Muscle of arm (tissue), 12 donors: ENCODE measurements around the gene GNB1L. TPM values are rescaled to one million over a fixed set of nuclear protein-coding genes. Genes with fewer than 3 reads are reported as not detected.

Experiments
- DNase-seq: peaks from one replicate; pipeline ENCODE4 v3.0.0-alpha.2; 2013
- polyA plus RNA-seq, 12 donors: library from polyadenylated mRNA; unstranded; fragments of 120-200 nt; gene quantifications; one replicate each; pipeline ENCODE4 v1.2.1, GENCODE V29; 2013; ENCODE audit not compliant: insufficient read length in 12 of 12

Gene GNB1L
- polyA plus RNA-seq, 12 donors: 1.8 to 5.0 (median 3.3) TPM; not detected in 2

DNA sequence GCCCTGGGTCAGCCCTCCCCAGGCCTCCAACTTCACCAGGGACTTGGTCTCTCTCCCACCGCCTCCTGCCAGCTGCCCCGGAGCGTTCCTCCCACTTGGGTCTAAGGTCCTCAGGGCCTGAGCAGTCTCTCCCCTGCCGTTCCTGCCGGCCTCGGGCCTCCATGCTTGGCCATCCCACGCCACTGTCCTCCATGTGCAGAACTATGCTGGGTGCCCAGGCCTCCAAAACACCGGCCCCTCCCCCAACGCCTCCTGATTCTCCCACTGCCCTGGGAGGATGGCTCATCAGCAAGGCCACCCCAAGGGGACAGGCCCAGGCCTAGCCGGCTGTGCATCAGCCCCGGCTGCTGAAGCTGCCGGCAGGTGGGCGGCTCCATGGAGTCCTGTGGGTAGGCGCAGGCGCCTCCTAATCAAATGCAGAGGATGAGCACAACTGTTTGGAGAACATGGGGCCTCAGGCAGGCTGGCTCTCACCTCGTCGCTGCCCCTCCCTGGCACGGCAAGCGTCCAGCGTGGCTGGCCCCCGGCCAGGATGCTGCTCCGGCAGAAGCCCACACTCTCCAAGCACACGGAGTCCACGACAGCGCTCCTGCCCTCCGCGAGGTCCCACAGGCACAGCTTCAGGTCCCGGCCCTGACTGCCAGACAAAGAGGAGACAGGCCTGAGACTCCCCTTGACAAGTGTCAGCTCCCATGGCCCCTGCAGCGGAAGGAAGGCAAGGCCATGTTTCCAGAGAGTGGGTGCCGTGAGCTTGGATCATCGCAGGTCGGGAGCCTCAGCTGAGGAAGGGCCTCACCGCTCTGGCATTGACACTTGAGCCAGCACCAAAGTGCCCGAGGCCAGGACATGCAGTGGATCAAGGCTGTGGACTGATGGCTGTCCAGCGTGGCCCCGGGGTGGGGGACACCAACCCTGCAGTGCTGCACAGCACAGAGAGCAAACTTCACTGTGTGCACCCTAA is 42.6 kb downstream of the GNB1L start:
- DNase-seq: no peak

DNA sequence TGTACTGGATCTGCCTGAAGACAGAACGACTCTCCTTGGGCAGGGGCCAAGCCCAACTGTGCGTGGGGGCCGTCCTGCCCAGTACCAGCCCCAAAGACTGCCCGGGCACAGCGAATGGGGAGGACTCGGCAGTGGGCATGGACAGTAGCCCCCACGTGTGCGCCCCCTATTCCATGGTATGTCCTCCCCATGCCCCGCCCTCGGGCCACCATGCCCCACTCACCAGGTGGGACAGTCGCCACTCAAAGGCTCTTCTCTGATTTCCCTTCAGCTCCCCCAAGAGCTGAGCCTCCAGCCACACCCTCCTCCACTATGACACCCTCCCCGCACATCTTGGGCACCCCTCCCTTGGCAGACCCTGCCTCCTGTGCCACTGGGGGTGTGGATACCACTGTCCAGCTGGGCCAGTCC is 43.5 kb downstream of the GNB1L start:
- DNase-seq: no peak

DNA sequence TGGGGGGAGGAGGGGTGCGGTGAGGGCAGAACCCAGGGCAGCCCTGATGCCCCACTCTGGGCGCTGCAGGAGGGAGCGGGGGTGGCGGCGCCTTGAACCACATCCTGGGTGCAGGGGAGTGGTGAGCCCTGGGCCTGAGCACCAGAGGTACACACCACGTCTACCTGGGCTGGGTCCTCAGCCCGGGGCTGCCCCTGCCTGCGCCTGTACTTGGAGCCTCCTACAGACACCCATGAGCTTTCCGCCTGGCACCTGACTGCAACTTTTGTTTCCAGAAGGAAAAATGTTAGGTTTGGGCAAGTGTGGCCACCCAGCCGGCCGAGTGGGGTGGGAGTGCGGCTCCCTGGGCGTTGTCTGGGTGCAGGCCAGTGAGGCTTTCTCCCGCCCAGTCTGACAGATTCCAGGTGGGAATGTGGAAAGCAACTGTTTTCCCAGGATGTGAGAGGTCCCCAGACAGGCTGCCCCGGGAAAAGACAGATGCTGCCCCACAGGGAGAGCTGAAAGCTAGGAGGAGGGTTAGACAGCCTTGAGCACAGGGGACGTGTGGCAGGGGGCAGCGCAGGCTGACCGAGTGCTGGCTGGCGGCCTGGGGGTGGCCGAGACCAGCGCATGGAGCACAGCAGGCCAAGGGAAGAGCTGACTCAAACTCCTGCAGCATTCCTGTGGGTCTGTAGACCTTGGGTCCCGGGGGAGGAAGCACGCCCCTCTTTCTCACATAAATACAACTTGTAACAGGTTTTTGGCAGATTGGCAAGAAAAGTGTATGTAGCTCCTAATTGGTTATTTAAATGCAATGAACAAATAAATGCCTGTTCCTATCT is 44.1 kb downstream of the GNB1L start:
- DNase-seq: no peak

DNA sequence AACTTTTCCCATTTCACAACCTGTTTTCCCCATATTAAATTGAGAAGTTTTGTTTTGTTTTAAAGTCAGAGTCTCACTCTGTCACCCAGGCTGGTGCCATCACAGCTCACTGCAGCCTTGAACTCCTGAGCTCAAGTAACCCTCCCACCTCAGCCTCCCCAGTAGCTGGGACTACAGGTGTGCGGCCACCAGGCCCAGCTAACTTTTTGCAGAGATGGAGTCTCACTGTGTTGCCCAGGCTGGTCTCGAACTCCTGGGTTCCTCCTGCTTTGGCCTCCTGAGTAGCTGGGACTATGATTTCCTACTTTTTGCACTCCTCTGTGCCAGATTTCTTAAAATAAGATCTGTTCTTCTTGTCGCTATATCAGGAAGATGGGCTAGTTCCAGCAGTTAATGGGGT is 44.9 kb downstream of the GNB1L start:
- DNase-seq: no peak

DNA sequence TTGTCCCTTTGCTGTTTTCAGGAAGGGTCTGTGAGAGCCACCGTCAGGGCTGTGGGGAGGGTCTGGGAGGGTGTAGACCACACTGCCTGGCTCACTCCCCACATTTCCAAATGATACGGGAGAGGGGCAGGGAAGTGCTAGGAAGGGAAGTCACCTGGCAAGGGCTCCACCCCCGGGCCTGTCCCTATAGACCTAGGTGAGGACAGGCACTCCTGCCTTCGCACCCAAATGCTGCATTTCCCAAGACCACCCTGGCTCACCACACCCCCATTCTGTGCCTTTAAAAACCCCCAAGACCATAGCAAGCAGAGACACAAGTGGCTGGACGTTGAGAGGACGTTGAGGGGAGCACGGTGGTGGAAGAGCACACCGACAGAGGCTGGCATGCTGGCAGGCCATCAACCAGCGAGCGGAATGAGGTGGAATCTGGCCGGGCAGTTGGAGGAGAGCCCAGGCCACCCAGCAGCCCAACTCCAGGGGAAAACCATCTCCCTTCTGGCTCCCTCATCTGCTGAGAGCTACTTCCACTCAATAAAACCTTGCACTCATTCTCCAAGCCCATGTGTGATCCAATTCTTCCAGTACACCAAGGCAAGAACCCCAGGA is 45.7 kb downstream of the GNB1L start:
- DNase-seq: no peak

DNA sequence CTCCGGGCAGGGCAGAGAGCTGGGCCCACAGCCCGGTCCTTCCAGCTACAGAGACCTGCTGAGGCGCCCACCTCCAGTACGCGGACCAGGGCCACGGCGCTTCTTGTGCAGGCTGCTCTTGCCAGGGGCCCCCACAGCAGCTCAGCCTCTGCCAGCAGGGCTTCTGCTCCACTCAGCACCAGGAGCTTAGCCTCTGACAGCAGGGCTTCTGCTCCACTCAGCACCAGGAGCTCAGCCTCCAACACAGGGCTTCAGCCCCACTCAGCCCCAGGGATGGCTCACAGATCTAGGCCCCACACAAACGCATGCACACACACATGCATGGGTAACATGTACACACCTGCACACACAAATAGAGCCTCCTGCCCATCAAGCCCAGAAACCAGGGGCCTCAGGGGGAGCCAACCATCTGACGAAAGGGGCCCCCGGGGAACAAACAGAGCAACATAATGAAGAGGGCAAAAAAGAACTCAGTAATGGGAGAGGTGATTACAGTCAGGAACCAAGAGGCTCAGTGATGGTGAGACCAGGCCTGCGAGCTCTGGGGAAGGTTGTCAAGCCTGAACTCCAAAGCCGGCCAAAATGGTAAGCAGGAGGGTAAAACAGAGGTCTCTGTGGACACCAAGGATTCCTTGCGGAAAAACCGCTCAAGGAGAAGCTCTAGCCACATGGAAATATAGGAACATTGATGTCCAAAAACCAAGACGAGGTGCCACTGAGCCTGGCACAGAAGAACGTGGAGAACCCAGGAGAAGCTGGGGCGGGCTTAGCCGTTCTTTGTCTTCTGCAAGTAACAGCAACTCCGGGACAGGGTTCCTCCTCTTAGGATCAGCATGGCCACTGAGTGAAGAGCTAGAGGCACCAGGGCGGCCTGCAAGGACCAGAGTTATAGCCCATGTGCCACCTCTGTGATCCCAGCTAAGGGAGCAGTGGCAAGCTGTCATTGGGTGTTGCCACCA is 46.5 kb downstream of the GNB1L start:
- DNase-seq: no peak

DNA sequence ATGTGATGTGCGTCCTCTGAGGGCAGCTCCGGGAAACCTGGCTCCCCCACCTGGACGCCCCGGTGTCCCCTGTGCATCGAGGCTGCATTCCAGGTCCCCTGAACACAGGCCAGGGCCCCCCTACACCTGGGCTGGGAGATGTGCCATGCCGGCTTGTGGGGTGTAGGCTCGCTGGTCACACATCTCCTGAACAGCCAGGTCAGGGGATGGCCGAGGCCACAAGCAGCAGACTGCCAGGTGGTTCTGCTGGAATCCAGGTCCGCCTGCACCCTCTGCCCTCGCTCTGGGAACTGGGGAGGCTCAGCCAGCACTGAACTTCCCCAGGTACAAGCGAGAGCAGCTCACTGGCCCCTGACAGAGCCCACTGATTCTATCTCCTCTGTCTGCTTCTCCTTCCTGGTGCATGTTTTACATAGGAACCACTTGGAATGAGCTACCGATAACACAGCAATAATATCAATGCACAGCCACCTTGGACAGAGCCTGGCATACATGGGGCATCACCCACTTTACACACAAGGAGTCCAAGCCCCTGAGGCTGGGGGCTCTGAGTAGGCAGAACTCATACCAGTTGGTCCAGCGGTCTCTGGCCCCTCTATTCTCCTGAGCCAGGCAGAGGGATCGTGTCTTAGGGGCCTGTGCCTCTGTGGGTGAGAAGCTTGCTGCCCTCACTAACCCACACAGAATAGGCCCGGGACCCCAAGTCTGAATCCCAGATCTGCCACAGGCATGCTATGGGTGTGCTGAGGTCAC is 47.3 kb downstream of the GNB1L start:
- DNase-seq: no peak

DNA sequence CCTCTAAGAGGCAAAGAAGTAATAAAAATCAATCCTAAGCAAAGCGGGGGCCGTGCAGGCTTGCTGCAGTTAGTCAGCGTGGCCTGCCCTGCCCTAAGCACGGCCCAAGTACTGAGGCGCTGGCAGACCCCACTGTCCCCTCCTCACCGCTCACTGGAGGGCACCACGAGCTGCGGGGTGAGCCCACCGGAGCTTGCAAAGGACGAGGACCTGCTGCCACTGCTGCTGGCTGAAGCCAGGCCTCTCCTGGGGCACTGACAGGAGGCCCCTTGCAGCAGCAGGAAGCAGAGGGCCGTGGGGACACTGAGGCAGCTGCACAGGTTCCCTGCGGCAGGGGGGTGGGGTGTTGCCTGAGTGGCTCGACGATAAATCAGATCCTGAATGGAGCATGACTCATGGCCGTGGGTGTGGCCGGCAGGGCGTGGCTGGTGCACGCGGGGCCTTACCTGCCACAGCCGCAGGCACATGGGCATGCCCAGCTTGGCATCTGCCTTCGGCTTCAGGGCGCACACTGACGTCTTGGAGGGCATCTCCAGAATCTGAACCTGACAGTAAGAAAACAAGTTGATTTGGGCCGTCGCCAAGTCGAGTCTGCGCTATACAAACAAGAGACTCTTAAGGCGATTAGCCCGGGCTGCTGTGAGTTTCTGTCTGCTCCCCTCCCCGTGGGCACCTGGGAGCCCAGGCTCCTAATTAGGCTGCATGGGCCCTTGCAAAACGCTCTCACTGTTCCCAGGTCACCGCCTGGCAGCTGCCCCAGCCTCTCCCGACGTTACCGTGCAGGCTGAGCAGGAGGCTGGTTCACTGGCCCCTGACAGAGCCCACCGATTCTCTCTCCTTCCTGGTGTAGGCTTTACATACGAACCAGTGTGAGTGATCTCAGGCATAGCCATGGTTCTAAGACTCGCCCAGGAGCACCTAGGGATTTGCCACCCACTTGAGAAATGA is 48.2 kb downstream of the GNB1L start:
- no peak for DNase-seq

DNA sequence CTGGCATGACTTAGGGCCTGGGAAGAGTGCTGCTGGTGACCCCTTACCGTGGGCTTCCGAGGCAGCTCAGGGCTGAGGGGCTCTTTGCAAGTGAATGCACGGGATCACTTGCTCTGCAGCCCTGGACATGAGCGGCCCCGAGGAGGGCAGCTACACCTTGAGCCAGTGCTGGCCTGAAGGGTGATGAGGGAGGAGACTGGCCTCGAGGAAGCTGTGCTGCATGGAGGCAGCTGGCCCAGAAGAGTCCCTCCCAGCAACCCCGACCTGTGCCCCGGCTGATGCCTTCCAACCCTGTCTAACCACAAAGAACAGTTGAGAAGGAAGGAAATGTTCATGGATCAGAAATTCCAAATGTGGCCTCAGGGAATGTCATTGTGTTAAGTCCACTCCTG is 48.9 kb downstream of the GNB1L start:
- no peak for DNase-seq

DNA sequence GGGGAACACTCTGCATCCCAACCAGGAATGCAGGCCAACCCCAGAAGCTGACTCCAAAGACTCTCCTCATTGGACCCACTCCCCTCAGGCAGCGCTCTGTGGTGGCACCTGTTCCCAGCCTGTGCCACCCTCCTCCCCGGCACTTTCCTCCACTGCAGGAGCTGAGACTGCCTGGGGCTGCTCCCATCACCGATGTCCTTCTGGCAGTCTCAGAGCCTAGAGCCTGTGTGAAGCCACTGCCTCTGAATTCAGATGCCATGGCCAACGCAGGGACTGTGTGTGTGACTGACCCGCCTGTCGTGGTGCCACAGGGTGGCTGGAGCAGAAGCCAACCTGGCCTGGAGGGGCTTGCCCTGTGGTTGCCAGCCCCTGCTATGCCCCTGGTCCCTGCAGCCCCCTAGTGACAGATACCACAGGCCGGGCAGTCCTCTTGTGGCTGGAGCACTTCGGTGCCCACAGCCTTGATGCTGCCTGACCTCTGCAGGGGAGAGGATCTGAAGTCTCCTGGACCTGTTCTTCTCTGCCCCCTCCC is 50.9 kb downstream of the GNB1L start:
- no peak for DNase-seq

DNA sequence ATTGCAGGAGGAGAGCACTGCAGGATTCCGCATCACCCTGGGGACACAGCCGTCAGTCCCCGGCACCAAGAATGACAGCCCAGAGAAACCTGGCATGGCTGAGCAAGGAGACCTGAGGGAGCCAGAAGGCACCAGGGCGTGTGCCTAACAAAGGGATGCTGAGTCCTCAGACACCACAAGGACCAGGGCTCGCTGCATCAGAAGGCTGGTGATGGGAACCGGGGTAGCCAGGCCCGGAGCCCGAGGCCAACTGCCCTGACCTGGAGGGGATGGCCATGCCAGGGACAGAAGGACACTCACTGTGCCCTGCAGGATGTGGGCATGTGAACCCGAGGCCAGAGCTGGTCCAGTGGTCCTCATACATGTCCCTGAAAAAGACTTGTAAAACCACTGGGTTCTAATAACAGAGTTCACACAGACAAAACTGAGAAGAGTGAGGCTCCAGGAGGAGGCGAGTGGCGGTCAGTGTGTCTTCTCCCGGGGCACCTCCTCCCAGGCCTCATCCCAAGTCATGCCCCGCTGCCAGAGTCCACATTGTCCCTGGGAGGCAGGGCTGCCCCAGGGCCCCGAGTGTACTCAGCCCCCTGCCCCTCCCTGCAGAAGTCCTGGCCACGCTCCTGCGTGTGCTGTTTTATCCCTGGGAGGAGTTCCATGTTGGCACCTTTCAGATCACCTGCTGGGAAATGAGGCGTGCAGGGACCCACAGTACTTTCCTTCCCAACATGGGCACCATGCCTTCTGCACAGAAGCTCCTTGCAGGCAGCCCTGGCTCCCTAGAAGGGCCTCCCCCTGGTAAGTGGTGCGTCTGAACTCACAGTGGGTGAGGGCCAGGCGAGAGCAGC is 51.6 kb downstream of the GNB1L start:
- no peak for DNase-seq

DNA sequence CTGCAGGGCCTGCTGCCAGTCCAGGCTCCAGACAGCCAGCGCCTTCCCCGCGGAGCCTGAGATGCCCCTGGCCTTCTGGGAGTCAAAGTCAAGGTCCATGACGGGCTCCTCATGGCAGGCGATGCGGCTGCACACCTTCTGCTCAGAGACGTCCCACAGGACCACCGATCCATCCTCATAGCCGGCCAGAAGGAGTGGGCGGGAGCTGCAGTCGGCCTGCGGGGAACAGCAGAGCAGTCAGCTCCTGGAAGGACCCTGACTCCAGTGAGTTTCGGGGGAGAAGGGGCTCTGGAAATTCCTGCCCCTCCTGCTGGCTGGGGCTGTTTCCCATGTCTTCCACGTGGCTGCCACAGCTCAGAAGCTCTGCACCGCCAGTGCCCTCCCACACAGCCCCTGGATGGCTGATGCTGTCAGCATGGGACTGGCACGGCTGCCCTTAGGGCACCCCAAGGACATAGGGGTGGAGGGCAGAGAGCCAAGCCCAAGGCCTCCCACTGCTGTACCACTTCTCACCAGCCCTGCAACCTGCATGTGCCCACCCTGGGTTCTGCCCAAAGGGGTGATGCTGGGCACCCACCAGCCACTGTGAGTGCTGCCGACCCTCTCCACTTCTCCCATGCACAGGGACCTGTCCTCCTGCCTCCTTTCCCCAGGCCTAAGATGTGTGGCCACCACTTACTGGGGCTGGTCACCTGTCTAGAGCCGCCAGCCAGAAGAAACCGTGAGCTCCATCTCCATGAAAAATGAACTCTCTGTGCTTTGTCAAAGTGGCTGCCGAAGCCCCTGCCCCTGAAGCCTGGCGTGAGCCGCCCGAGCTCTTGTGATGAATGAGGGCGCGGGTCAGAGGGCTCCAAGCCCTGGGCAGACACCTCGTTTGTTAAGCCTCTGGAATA is 52.4 kb downstream of the GNB1L start:
- DNase-seq: no peak

DNA sequence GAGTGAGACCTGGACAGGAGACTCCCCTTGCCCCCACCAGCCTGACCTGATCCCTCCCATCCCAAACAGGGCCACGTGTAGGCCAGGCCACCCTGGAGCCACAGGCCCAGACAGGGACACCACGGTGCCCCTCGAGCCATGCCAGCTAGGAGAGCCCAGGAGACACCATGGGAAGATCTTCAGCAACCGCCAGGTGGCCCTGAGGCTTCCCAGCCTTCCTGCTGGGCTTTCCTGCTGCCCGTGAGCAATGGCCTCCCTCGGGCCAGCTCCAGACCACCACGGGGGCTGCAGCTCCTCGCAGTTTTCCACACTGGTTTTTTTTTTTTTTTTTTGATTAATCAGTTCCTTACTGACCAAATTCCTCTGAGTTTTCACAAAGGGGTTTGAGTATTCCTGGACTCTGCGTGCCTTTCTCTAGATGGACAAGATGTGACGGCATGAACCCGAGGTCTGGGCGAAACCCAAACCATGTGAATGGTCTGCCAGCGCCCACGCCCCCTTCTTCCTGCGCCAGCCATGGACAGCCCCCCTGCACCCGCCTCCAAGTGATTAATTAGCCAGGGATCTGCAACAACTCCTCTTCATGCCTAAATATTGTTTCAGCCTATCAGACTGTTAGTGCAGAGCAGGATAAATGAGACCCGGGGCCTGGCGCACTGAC is 53.2 kb downstream of the GNB1L start:
- DNase-seq: no peak

DNA sequence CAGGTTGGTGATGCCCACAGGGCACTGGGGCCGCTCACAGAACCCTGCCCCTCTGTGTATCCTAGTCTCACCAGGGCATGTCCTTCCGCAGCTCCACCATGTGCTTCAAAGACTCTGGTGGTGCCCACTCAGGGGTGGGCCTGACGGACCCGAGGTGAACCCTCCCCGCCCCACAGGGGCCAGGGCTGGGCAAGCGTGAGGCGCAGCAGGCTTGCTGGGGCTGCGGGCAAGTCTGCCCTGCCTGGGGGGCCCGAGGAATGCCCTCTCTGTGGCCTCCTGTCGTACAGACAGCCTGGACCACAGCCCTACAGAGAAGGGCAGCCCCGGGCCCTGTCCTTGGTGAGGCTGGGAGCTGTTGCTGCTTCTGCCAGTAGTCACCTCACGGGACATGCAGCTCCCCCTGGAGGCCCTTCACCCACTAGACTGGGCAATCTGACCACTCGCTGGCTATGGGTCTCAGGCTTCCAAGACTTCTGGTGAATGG is 53.9 kb downstream of the GNB1L start:
- no peak for DNase-seq

DNA sequence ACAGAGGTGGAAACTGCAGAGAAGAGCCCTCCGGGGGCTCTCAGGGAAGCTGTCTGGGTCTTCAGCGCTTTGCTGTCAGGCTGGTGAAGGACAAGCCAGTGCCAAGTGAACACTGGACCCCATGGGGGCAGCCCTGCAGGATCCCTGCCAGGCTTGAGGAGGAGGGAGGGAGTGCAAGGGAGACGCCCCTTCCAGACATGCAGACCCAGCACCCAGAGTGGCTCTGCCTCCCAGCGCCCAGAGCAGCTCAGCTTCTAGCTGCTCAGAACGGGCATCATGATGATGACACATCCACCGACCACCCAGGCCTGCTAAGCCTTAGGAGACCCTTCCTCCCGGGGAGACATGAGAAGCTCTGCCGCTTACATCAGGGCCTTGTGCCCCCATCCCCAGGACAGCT is 54.4 kb downstream of the GNB1L start:
- DNase-seq: no peak
